Kidney (tissue), 14 donors: Measurements from ENCODE around the gene ANKZF1. TPM values are rescaled to one million over a fixed set of nuclear protein-coding genes. Genes with fewer than 3 reads are reported as not detected.

Source experiments
- DNase-seq, 5 donors: peaks; one replicate each; pipeline ENCODE4 v3.0.0-alpha.2; 2013 to 2020
- FAIRE-seq: peaks from 2 replicates; lab custom pipeline; 2012; peaks lifted over from hg19 to GRCh38; lab: Jason Lieb, UNC
- H3K27ac ChIP-seq, 2 donors: one replicate each; pipeline ENCODE4 v1.7.0; 2013; ENCODE audit warnings: low read depth in 2 of 2, low read length in 2 of 2, inconsistent platforms in 1 of 2
- H3K27me3 ChIP-seq: one replicate; pipeline ENCODE4 v1.7.1; 2013; ENCODE audit warnings: low read length, inconsistent platforms; ENCODE audit not compliant: control insufficient read depth, insufficient read depth
- H3K36me3 ChIP-seq, 3 donors: one replicate each; pipeline versions ENCODE4 v1.7.0 to v1.7.1; 2013; ENCODE audit warnings: low read length in 3 of 3, control low read depth in 1 of 3, inconsistent platforms in 1 of 3; ENCODE audit not compliant: insufficient read depth in 3 of 3, control insufficient read depth in 2 of 3
- H3K4me1 ChIP-seq, 3 donors: one replicate each; pipeline versions ENCODE4 v1.7.0 to v1.7.1; 2013; ENCODE audit warnings: low read length in 3 of 3, inconsistent platforms in 1 of 3, low read depth in 1 of 3; ENCODE audit not compliant: control insufficient read depth in 2 of 3, insufficient read depth in 2 of 3
- H3K4me3 ChIP-seq, 3 donors: one replicate each; pipeline versions ENCODE4 v1.7.0 to v1.8.1; 2013; ENCODE audit warnings: low read length in 3 of 3, control low read depth in 1 of 3, inconsistent platforms in 1 of 3
- H3K9ac ChIP-seq, 3 donors: one replicate each; pipeline versions ENCODE4 v1.7.0 to v1.7.1; 2013; ENCODE audit warnings: low read length in 3 of 3, control low read depth in 1 of 3, inconsistent platforms in 1 of 3
- H3K9me3 ChIP-seq, 3 donors: one replicate each; pipeline versions ENCODE4 v1.7.0 to v1.7.1; 2013; ENCODE audit warnings: low read length in 3 of 3, control low read depth in 1 of 3, inconsistent platforms in 1 of 3; ENCODE audit not compliant: control insufficient read depth in 2 of 3, insufficient read depth in 1 of 3
- intact Hi-C: fragments of 100-400 bp; cut with DNase I; formaldehyde crosslinking; loops from one replicate; pipeline ENCODE4 v1.11.1; 2022
- polyA plus RNA-seq: library from polyadenylated mRNA; stranded (reverse); fragments of 350-450 nt; fragmentation: Illumina TruSeq; extraction: RNeasy Lipid Tissue Mini Kit (QIAGEN cat#74804); gene quantifications from one replicate; pipeline ENCODE4 v1.2.3, GENCODE V29; 2014; ENCODE audit warnings: low read depth, low replicate concordance; ENCODE audit not compliant: insufficient read depth
- total RNA-seq: library from RNA; stranded (reverse); fragmentation: NEBNext Ultra II Directional; extraction: Animal tissue kit (Norgen Biotek cat#: 25700); gene quantifications from one replicate; pipeline ENCODE4 v1.2.1, GENCODE V29; 2021
- TF ChIP-seq, protein P1 (sequence below): IDR thresholded peaks from 3 replicates; pipeline ENCODE4 v1.5.1; 2012; ENCODE audit warnings: mild to moderate bottlenecking, moderate library complexity, borderline replicate concordance; ENCODE audit not compliant: insufficient read depth; ENCODE audit errors: extremely low read depth
- donor health status: control.
- donor health status: control.
- donor health status: control.
- donor health status: control.
- donor health status: control.
- donor health status: DM: yes; HTN: yes; CAD: no.
- donor health status: Normal renal cell carcinoma (clear cell type).

The ANKZF1 gene
- total and polyA plus RNA-seq, 2 donors from 2014 or later: 26.6 to 48.9 TPM

DNA sequence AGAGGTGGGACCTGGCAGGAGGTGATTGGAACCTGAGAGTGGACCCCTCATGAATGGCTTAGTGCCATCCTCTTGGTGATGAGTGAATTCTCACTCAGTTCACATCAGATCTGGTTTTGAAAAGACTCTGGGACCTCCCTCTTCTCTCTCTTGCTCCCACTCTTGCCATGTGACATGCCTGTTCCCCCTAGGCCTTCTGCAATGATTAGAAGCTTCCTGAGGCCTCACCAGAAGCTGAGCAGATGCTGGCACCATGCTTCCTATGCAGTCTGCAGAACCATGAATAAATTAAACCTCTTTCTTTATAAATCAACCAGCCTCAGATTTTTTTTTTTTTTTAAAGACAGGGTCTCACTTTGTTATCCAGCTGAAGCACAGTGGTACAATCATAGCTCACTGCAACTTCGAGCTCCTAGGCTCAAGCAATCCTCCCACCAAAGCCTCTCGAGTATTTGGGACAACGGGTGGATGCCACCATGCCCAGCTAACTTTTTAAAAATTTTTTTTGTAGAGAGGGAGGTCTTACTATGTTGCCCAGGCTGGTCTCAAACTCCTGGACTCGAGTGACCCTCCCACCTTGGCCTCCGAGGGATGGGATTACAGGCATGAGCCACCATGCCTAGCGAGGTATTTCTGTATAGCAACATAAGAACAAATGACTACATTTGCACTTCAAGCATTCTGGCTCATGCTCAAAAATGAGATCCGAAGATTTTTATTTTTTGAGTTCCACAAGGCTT is 25.0 kb upstream of the ANKZF1 start:
- H3K4me1 ChIP-seq: peaks cover 8 to 14% (median 9%) of the 10 kb centered on the region in 3 donors
- no peak overlapping the region for H3K4me3 ChIP-seq
- H3K36me3 ChIP-seq: peaks cover 0 to 15% (median 10%) of the 10 kb centered on the region in 3 donors
- TF ChIP-seq, protein P1, sequence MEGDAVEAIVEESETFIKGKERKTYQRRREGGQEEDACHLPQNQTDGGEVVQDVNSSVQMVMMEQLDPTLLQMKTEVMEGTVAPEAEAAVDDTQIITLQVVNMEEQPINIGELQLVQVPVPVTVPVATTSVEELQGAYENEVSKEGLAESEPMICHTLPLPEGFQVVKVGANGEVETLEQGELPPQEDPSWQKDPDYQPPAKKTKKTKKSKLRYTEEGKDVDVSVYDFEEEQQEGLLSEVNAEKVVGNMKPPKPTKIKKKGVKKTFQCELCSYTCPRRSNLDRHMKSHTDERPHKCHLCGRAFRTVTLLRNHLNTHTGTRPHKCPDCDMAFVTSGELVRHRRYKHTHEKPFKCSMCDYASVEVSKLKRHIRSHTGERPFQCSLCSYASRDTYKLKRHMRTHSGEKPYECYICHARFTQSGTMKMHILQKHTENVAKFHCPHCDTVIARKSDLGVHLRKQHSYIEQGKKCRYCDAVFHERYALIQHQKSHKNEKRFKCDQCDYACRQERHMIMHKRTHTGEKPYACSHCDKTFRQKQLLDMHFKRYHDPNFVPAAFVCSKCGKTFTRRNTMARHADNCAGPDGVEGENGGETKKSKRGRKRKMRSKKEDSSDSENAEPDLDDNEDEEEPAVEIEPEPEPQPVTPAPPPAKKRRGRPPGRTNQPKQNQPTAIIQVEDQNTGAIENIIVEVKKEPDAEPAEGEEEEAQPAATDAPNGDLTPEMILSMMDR: no peak
- H3K27ac ChIP-seq: no peak overlapping the region
- H3K9me3 ChIP-seq: no peaks in the 10 kb centered on the region
- no peaks in the 10 kb centered on the region for H3K27me3 ChIP-seq
- intact Hi-C loops: no loop called here
- H3K9ac ChIP-seq: no peak overlapping the region
- FAIRE-seq: no peak
- peak in 1 of 5 donors; percentile 30 for DNase-seq

DNA sequence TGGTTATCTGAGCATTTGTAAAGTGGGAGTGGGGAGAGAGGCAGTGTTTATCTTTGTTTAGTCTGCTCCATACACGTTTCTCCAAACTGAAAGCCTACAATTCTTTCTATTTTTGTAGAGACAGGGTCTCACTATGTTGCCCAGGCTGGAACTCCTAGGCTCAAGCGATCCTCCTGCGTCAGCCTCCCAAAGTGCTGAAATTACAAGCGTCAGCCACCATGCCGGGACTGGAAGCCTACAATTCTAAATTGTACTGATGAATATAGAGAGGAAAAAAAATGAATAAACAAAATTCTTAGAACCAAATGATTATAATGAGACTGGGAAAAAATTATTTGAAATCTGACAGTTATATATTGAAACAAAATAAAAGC is 24.5 kb upstream of the ANKZF1 start:
- DNase-seq (peak in 1 of 5 donors; percentile 45), FAIRE-seq (no peak)
- Histone ChIP-seq H3K27ac (no peak overlapping the region), H3K4me3 (no peak overlapping the region), H3K9me3 (no peaks in the 10 kb centered on the region), H3K36me3 (peaks cover 0 to 19% (median 10%) of the 10 kb centered on the region in 3 donors), H3K9ac (no peak overlapping the region), H3K27me3 (no peaks in the 10 kb centered on the region), H3K4me1 (peaks cover 8 to 14% (median 9%) of the 10 kb centered on the region in 3 donors)
- TF ChIP-seq, protein P1: no peak
- intact Hi-C loops: no loop called here

DNA sequence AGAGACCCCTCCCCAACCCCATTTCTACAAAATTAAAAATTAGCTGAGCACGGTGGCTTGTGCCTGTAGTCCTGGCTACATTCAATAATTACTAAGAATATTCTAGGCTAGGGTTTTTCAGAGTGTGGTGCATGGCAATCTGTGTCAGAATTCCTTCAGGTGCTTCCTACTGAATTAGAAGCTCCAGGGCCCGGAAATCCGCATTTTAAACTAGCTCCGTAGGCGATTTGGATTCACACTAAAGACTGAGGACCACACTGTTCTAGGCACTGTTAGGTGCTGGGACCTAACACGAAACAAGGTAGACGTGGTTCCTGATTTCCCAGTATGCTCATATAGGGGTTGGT is 23.7 kb upstream of the ANKZF1 start:
- H3K4me3 ChIP-seq: peak overlapping the region; percentile 89 to 93 (median 92)
- TF ChIP-seq, protein P1: no peak
- intact Hi-C loops: no loop called here
- no peak for FAIRE-seq
- no peaks in the 10 kb centered on the region for H3K9me3 ChIP-seq
- peak overlapping the region; percentile 92 to 100 (median 96) for H3K9ac ChIP-seq
- peaks cover 0 to 19% (median 10%) of the 10 kb centered on the region in 3 donors for H3K36me3 ChIP-seq
- DNase-seq: peak in 1 of 5 donors; percentile 1
- H3K4me1 ChIP-seq: peaks cover 8 to 14% (median 9%) of the 10 kb centered on the region in 3 donors
- peak overlapping the region; percentile 96 to 97 for H3K27ac ChIP-seq
- H3K27me3 ChIP-seq: no peaks in the 10 kb centered on the region
